Sciatic nerve (tissue), 2 donors: ENCODE results near the gene KRT27. TPM values are rescaled to one million over a fixed set of nuclear protein-coding genes. Genes with fewer than 3 reads are reported as not detected.
"Not testable (repeated sequence)": the region's sequence is repeated elsewhere in the genome, so short reads cannot be mapped to it uniquely, and the experiment has no call there.

Experiments used
- ATAC-seq: fragments of 200-7000 bp; cut with Tn5 transposase; one replicate; pipeline ENCODE4 v1.9.1; 2020; ENCODE audit warnings: mild to moderate bottlenecking, moderate library complexity
- DNase-seq: peaks from one replicate; pipeline ENCODE4 v3.0.0-alpha.2; 2020; ENCODE audit warnings: low spot score
- intact Hi-C: fragments of 100-400 bp; cut with DNase I; formaldehyde crosslinking; loops from one replicate; pipeline ENCODE4 v1.14.2; 2022
- total RNA-seq: library from RNA; stranded (reverse); fragmentation: NEBNext Ultra II Directional; extraction: Animal tissue kit (Norgen Biotek cat#: 25700); gene quantifications from one replicate; pipeline ENCODE4 v1.2.1, GENCODE V29; 2021
- donor health status: DM: no; HTN: no; CAD: no.
- donor health status: DM: no; HTN: no; CAD: no.

KRT27 gene
- total RNA-seq, 1 donor from 2014 or later = 1.2 TPM

DNA sequence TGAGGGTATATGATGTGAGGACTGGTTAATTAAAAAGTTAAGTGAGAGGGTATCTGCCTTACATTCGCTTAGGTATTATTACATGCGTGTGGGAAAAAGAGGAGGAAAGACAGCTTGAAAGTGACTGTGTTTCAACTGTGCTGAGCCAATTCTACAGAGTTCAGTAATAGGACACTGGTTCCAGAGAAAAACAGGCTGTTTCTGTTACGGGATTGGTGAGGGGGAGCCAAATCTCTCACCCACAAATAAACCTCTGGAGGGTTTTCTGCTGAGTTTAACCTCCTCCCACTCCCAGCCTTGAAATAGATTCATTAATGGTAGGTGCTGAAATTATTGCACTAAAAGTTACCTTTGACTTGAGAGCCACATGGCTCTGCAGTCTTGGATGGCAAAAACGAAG lies 6.4 kb downstream of the KRT27 start:
- DNase-seq (no peak), ATAC-seq (peak; percentile 65)
- intact Hi-C loops = no loop called here

DNA sequence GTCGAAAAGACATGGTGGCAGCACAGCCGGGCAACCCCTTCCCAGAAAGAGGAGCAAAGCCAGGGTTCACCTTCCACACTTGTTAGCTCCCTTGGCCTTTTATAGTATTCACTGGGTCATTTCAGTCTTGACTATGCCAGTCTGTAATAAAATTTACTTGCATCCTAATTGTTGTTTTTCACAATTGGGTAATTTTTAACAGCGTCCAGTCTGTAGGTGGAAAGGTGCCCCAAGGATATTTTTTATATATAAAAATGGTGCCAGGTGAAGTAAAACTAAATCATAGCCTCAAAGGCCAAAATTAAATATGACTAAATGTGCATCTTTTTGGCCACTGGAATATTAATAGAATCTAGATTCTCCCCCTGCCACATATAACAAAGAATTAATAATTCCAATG lies 10.2 kb downstream of the KRT27 start, which contains the start of gene KRT26:
TSS of gene KRT26 (minus strand) at position 101 of the 400 bp plus-strand sequence. CDS start at position 13, 88 bp downstream.
- intact Hi-C loops = no loop called here
- DNase-seq (no peak), ATAC-seq (no peak)

DNA sequence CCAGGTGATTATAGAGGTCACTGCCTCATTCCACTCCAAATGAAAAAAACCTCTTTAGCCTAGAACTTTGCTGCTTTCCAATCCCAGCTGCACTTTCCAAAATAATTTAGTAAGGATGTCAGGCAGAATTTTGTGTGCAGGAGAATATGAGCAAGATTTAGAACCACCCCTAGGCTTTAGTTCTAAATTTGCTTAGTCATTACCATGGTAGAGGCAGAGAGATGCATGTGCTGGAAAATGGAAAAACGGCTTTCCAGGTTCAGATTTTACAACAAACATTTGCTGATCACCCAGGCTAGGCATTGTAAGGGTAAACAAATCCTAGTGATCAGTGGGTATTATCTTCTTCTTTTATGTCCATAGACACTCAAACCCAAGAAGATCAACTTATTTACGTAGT lies 16.7 kb downstream of the KRT27 start:
- ATAC-seq = no peak
- intact Hi-C loops = no loop called here

DNA sequence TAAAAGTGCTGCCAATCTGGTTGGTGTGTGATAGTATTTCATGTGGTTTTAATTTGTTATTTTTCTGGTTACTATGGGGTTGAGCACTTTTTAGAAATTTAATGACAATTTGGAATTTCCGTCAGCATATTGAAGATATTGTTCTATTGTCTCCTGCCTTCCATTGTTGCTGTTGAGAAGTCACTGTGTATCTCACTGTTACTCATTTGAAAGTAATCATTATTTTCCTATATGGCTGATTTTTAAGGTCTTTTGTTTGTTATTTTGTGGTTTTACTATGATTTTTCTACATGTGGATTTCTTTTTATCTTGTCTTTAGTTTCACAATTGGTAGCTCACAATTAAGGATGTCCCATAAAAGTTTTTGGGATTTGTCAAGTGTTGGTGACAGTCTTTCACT lies 18.6 kb downstream of the KRT27 start:
- DNase-seq = no peak
- intact Hi-C loops = no loop called here
- ATAC-seq = no peak

More for the DNA sequence above, 16.7 kb downstream of the KRT27 start:
- DNase-seq = no peak

DNA sequence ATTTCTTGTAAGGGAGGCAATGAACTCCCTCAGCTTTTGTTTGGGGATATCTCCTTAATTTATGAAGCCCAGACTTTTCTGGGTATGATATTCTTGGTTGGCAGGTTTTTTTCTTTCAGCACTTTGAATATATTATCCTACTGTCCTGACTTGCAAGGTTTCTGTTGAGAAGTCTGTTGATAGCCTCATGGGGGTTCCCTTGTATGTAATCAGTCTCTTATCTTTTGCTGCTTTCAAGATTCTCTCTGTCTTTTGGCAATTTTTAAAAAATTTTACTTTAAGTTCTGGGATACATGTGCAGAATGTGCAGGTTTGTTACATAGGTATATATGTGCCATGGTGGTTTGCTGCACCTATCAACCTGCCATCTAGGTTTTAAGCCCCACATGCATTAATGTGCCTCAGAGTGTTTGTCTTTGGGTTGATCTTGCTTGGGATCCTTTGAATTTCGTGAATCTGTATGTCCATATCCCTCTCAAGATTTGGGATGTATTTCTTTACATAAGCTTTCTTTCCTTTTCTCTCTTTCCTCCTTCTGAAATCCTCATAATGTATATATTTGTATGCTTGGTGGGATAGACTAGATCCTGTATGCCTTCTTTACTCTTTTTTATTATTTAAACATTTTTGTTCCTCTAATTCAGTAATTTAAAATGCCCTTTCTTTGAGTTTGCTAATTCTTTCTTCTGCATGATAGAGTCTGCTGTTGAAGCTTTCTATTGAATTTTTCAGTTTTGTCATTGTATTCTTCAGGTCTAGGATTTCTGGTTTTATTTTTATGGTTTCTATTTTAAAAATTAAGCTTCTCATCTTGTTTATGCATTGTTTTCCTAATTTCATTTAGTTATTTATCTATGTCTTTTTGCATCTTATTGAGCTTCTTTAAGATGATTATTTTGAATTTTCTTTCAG lies 22.0 kb downstream of the KRT27 start:
- intact Hi-C loops = no loop called here
- ATAC-seq (no peak), DNase-seq (no peak)

DNA sequence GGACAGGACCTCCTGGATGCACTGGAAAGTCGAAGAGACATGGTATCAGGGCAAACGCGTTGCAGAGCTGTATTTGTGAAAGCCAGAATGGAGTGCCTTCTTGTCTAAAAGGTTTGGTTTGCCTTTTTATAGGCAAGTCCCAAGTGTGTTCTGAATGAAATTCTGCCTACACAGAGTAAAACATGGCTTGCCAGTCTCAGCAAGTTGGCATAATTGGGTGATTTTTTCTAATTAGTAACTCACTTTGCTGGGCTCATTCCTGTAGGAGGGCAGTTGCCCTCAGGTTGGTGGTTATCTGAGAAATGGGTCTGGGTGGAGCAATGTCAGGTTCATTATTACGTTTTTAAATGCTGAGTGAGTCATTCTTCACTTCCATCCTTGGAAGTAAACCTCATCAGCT lies 27.1 kb downstream of the KRT27 start, which contains the start of gene KRT25:
TSS of gene KRT25 (minus strand) at position 101 of the 400 bp plus-strand sequence. CDS start at position 41, 60 bp downstream.
- intact Hi-C loops = no loop called here
- no peak for ATAC-seq

DNA sequence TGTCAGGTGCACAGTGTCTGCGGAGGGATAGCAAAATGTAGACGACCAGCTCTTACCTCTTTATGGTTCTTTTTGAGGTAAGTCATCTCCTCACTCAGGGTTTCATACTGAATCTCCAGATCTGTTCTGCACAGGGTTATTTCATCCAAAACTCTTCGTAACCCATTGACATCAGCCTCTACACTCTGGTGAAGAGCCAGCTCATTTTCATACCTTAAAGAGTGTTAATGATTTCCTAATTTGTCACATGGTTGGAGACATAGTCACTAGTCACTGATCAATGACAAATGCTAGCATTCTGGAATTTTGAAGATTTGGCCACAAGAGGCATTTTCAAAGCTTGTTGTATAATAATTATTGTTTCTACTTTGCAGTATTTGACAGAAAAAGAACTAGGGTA lies 28.5 kb downstream of the KRT27 start:
- ATAC-seq (no peak), DNase-seq (no peak)
- intact Hi-C loops = no loop called here

More for the DNA sequence above, 27.1 kb downstream of the KRT27 start, which contains the start of gene KRT25:
- no peak for DNase-seq

DNA sequence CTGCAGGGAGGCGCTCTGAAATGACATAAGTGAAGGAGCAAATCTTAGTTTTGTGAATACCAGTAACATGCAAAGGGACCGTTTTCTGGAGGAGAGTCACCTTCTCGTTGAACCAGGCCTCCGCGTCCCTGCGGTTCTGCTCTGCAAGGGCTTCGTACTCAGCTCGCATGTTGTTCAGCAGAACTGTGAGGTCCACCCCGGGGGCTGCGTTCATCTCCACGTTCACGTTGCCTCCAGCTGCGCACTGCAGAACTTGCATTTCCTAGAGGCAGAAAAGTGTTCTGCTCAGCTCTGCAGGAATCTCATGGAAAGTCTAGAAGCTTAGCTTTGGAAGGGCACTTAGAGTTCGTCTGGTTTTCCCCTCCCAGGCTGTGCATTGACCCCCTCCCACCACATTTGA lies 31.3 kb downstream of the KRT27 start:
- no peak for ATAC-seq
- no peak for DNase-seq
- intact Hi-C loops = no loop called here

- DNase-seq = no peak
- no peak for ATAC-seq
- intact Hi-C loops = no loop called here
These were observed 32.0 kb downstream of the KRT27 start for GRCh38 chr17:40750391-40750790.

DNA sequence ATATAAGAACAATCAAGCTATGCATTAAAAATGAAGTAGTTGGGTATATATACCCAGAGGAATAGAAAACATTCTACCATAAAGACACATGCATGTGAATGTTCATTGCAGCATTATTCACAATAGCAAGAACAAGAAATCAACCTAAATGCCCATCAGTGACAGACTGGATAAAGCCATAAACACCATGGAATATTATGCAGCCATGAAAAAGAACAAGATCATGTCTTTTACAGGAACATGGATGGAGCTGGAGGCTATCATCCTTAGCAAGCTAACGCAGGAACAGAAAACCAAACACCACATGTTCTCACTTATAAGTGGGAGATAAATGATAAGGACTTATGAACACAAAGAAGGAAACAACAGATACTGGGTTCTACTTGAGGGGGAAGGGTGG lies 33.7 kb downstream of the KRT27 start:
- DNase-seq, intact Hi-C loops, ATAC-seq: not testable (repeated sequence)

GRCh38 chr17:40738553-40738952 lies 43.8 kb downstream of the KRT27 start:
- intact Hi-C loops = no loop called here
- DNase-seq = no peak
- no peak for ATAC-seq

DNA sequence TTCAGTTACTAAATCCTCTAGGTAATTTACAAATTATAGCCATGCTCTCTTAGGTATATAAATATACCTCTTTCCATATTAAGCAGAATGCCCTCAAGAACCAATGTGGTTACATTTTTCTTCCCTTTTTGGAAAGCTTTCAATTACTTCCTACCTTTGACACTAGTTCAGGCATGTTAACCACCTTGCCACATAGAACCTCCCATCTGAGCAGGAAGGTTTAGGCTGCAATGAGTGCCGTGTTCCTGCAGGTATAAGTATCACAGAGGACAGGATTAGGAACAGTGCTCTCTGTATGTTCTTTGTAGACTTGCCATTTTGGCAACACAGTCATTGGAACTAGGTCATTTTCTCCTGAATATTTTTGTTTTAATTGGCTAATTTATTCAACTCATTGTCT lies 47.3 kb downstream of the KRT27 start:
- intact Hi-C loops = no loop called here
- no peak for DNase-seq
- no peak for ATAC-seq

DNA sequence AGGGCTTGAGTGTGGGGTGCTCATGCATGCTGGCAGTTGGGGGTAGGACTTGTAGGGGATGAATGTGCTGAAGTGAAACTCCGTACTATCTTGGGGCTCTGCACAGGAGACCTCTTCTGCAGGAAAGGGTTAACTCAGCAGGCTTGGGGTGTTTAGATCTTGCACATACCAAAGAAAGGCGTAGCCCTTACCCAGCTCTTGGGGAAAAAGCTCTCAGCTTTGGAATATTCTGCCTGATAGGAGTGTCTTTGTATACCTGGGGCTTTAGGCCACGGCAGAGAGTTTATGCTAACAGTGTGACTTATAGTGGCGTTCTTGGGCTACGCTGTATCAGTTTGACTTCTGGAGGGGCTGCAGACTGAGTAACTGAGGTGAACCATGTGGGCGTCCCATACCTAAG lies 48.3 kb downstream of the KRT27 start:
- ATAC-seq = no peak
- DNase-seq = no peak
- intact Hi-C loops = no loop called here

GRCh38 chr17:40730970-40731369 lies 51.4 kb downstream of the KRT27 start:
- intact Hi-C loops = no loop called here
- no peak for ATAC-seq

GRCh38 chr17:40727447-40728231 lies 54.7 kb downstream of the KRT27 start:
- ATAC-seq (peak; percentile 95), DNase-seq (no peak)
- intact Hi-C loops = no loop called here

More at GRCh38 chr17:40730970-40731369, 51.4 kb downstream of the KRT27 start:
- DNase-seq = no peak

GRCh38 chr17:40726919-40727318 lies 55.4 kb downstream of the KRT27 start:
- ATAC-seq (no peak), DNase-seq (no peak)

More at GRCh38 chr17:40726919-40727318, 55.4 kb downstream of the KRT27 start:
- intact Hi-C loops = no loop called here
